MM.1S (cell line): Measurements from ENCODE around the gene TLR6.
A peak's percentile ranks its signal among the peaks of the same experiment; 100 is the strongest.

Experiments used
- DNase-seq: peaks from one replicate; pipeline ENCODE4 v3.0.0-alpha.2; 2015
- H2AFZ ChIP-seq: fragments of 300-600 bp; sonication (generic); 2 replicates; pipeline ENCODE4 v1.6.0; 2016; ENCODE audit warnings: antibody characterized with exemption, low read length
- H3F3A ChIP-seq: fragments of 300-600 bp; sonication (generic); 2 replicates; pipeline ENCODE4 v1.6.1; 2016; ENCODE audit warnings: mild to moderate bottlenecking, antibody characterized with exemption, low read length, moderate library complexity, mixed read lengths; ENCODE audit not compliant: insufficient read depth
- H3K27ac ChIP-seq: fragments of 300-600 bp; sonication (generic); 2 replicates; pipeline ENCODE4 v1.5.1; 2016; ENCODE audit warnings: mild to moderate bottlenecking, low read length
- H3K27me3 ChIP-seq: fragments of 300-600 bp; sonication (generic); replicated peaks from 2 replicates; pipeline ENCODE4 v1.6.0; 2016; ENCODE audit warnings: low read length; ENCODE audit not compliant: insufficient read depth
- H3K36me3 ChIP-seq: fragments of 300-600 bp; sonication (generic); replicated peaks from 2 replicates; pipeline ENCODE4 v1.6.1; 2016; ENCODE audit warnings: mild to moderate bottlenecking, low read length, mixed read lengths; ENCODE audit not compliant: insufficient read depth
- H3K4me1 ChIP-seq: fragments of 300-600 bp; sonication (generic); 2 replicates; pipeline ENCODE4 v1.6.1; 2016; ENCODE audit warnings: low read length, mixed read lengths
- H3K4me2 ChIP-seq: fragments of 300-600 bp; sonication (generic); 2 replicates; pipeline ENCODE4 v1.6.0; 2016; ENCODE audit warnings: low read depth, low read length
- H3K4me3 ChIP-seq: fragments of 300-600 bp; sonication (generic); 2 replicates; pipeline ENCODE4 v1.5.1; 2016; ENCODE audit warnings: low read length, mixed read lengths
- H3K79me2 ChIP-seq: fragments of 300-600 bp; sonication (generic); 2 replicates; pipeline ENCODE4 v1.6.1; 2016; ENCODE audit warnings: mixed run types, low read length, mixed read lengths
- H3K9ac ChIP-seq: fragments of 300-600 bp; sonication (generic); 2 replicates; pipeline ENCODE4 v1.6.1; 2016; ENCODE audit warnings: low read length, mixed read lengths
- H3K9me2 ChIP-seq: fragments of 300-600 bp; sonication (generic); replicated peaks from 2 replicates; pipeline ENCODE4 v1.6.1; 2016; ENCODE audit warnings: mild to moderate bottlenecking, low read length, mixed read lengths; ENCODE audit not compliant: insufficient read depth
- H3K9me3 ChIP-seq: fragments of 300-600 bp; sonication (generic); replicated peaks from 2 replicates; pipeline ENCODE4 v1.6.1; 2016; ENCODE audit warnings: mild to moderate bottlenecking, low read length, mixed read lengths; ENCODE audit not compliant: insufficient read depth
- H4K20me1 ChIP-seq: fragments of 300-600 bp; sonication (generic); 2 replicates; pipeline ENCODE4 v1.6.1; 2016; ENCODE audit warnings: mild to moderate bottlenecking, low read length, moderate library complexity, mixed read lengths; ENCODE audit not compliant: insufficient read depth
- EZH2 ChIP-seq: fragments of 300-600 bp; sonication (generic); optimal IDR thresholded peaks from 2 replicates; pipeline ENCODE3; 2017; ENCODE audit warnings: low read depth, mild to moderate bottlenecking, antibody characterized with exemption, low read length, mixed read lengths
- EZH2phosphoT487 ChIP-seq: fragments of 300-600 bp; sonication (generic); IDR thresholded peaks from 2 replicates; pipeline ENCODE4 v1.6.1; 2018; ENCODE audit warnings: antibody characterized with exemption, low read length
- TF ChIP-seq, protein P1 (sequence below): fragments of 300-600 bp; sonication (generic); IDR thresholded peaks from 2 replicates; pipeline ENCODE4 v1.5.1; 2016; ENCODE audit warnings: antibody characterized with exemption, low read length, mixed read lengths

The TLR6 gene

DNA sequence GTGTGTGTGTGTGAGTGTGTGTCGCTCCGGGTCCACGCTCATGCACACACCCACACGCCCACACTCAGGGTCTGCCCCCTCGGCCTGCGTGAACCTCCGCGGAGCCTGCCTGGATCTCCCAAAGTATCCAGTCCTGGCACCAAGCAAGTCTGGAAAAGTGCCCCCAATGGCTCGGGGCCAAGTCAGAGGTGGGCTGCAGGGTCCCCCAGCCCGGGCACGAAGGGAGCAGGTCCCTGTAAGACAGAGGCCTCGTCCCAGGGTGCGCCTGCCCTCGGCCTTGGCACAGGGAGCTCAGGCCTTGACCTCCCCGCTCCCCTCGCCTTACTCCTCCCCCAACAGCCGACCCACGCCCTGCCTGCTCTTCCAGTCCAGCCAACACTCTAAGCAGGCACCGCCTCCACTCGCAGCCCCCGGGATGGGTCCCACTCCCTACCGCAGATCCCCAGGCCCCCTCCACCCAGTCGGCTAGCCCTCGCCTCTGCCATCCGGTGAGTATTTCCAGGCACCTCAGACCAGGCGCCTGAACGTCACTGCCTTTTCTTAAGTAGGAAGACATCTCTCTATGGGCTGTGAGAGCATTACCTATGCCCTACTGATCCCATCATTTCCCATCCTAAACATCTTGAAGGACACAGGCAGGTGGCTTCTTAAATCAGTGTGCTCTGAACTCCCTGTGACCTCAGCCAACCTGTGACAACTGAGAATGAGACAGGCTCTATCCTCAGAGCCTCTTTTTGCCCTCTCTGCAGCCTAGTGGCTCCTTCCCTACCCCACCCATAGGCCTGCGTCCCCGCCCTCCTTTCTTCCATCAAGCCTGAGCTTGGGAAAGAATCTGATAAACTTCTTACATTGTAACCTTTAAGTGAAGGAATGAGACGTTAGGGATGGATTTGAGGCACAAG, 11.7 kb upstream of the TLR6 start:
- TF ChIP-seq EZH2 = no peak
- no peak for TF ChIP-seq EZH2phosphoT487
- TF ChIP-seq, protein P1, sequence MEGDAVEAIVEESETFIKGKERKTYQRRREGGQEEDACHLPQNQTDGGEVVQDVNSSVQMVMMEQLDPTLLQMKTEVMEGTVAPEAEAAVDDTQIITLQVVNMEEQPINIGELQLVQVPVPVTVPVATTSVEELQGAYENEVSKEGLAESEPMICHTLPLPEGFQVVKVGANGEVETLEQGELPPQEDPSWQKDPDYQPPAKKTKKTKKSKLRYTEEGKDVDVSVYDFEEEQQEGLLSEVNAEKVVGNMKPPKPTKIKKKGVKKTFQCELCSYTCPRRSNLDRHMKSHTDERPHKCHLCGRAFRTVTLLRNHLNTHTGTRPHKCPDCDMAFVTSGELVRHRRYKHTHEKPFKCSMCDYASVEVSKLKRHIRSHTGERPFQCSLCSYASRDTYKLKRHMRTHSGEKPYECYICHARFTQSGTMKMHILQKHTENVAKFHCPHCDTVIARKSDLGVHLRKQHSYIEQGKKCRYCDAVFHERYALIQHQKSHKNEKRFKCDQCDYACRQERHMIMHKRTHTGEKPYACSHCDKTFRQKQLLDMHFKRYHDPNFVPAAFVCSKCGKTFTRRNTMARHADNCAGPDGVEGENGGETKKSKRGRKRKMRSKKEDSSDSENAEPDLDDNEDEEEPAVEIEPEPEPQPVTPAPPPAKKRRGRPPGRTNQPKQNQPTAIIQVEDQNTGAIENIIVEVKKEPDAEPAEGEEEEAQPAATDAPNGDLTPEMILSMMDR = no peak
- DNase-seq = no peak
- Histone ChIP-seq H3K36me3 (no peaks in the 10 kb centered on the region), H3K9ac (peak overlapping the region; percentile 75), H3K9me2 (no peaks in the 10 kb centered on the region), H3K27ac (no peak overlapping the region), H2AFZ (peak overlapping the region; percentile 89), H3K4me3 (peak overlapping the region; percentile 80), H3K27me3 (no peaks in the 10 kb centered on the region), H3K9me3 (no peaks in the 10 kb centered on the region), H3F3A (no peaks in the 10 kb centered on the region), H3K79me2 (no peaks in the 10 kb centered on the region), H3K4me1 (peaks cover 4% of the 10 kb centered on the region), H4K20me1 (no peaks in the 10 kb centered on the region), H3K4me2 (peak overlapping the region; percentile 98)

DNA sequence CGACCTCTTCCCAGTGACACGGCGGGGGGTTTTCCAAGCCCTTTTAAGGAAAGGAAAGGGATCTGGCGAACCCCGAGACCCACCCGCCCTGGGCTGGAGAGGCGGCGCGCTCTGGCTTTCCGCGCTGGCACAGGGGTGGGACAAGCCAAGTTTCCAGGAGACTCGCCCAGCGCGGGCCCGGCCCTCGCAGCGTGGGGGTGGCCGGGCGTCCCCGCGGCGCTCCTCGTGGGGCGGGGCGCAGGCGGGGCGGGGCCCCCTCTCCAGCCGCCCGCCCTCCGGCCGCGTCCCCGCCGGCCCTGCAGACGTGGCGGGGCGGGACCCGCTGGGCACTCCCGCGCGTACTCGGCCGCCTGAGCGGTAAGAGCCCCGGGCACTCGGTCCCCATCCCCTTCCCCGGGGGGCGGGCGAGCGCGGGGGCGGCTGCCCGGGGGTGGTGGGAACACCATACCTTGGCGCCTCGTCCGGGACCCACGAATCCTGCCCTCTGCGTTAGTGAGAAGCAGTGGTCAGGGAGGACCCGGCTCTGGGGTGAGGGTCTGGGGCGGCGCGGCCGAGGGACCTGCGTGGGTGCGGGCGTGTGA, 11.0 kb upstream of the TLR6 start, which contains the start of gene FAM114A1:
Gene FAM114A1, plus strand, starts transcription at position 329 of the 581 bp plus-strand sequence. CDS start 10,273 bp downstream, outside the sequence.
- peak within 1 kb of the TSS; percentile 98 for H3K4me2 ChIP-seq
- H3K9me3 ChIP-seq = no peaks in the 10 kb centered on the region
- H3F3A ChIP-seq = no peaks in the 10 kb centered on the region
- TF ChIP-seq, protein P1 = no peak
- no peaks in the 10 kb centered on the region for H3K9me2 ChIP-seq
- peak within 1 kb of the TSS; percentile 75 for H3K9ac ChIP-seq
- no peaks in the 10 kb centered on the region for H3K27me3 ChIP-seq
- no peaks in the 10 kb centered on the region for H3K36me3 ChIP-seq
- H3K79me2 ChIP-seq = no peaks in the 10 kb centered on the region
- H3K4me3 ChIP-seq = peak within 1 kb of the TSS; percentile 80
- DNase-seq = peak; percentile 73
- H3K4me1 ChIP-seq = peaks cover 4% of the 10 kb centered on the region
- H4K20me1 ChIP-seq = no peaks in the 10 kb centered on the region
- H3K27ac ChIP-seq = no peak within 1 kb of the TSS
- H2AFZ ChIP-seq = peak within 1 kb of the TSS; percentile 89

DNA sequence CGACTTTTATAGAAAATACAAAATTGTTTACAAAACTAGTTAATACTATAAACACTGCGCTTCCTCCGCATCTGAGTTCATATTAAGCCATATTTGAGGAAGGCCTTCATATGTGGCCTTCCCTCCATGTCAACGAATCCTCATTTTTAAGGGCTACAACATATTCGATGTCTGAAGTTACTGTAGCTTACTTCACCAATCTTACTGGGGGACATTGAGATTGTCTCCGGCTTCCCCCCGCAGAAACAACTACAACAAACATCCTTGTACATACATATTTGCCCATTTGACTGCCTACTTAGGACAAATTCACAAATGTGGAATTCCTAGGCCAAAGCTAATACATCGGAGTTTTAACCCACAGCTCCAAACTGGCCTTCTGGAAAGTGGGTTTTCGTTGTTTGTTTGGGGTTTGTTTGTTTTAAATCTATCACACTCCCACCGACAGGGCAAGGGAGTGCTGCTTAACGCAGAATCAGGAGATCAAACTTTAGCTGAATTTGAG, 10.4 kb upstream of the TLR6 start:
- Histone ChIP-seq H3F3A (no peaks in the 10 kb centered on the region), H3K9me3 (no peaks in the 10 kb centered on the region), H2AFZ (peak overlapping the region; percentile 74), H3K27ac (no peak overlapping the region), H3K4me3 (peak overlapping the region; percentile 51), H4K20me1 (no peaks in the 10 kb centered on the region), H3K9me2 (no peaks in the 10 kb centered on the region), H3K4me2 (peak overlapping the region; percentile 82), H3K9ac (peak overlapping the region; percentile 30; the same call in 1 of the 2 replicates), H3K4me1 (peaks cover 4% of the 10 kb centered on the region), H3K27me3 (no peaks in the 10 kb centered on the region), H3K36me3 (no peaks in the 10 kb centered on the region), H3K79me2 (no peaks in the 10 kb centered on the region)
- DNase-seq = no peak
- TF ChIP-seq, protein P1 = no peak
- TF ChIP-seq EZH2 (no peak), EZH2phosphoT487 (no peak)
